ELF-1 (cell line): ENCODE data around the gene TMEM87B.
"Not testable (repeated sequence)": the region's sequence is repeated elsewhere in the genome, so short reads cannot be mapped to it uniquely, and the experiment has no call there.

ENCODE experiments used
- DNase-seq: peaks from one replicate; pipeline ENCODE4 v3.0.0-alpha.2; 2016; ENCODE audit warnings: low read depth, low spot score

The TMEM87B gene

GRCh38 chr2:112073875-112074274 lies 18.8 kb downstream of the TMEM87B start:
- DNase-seq = no peak

- DNase-seq = no peak
Measured at GRCh38 chr2:112074506-112074905, 19.4 kb downstream of the TMEM87B start.

- no peak for DNase-seq
Measured at GRCh38 chr2:112075490-112076260, 20.6 kb downstream of the TMEM87B start.

GRCh38 chr2:112077814-112078213 lies 22.7 kb downstream of the TMEM87B start:
- peak; percentile 20 for DNase-seq

- no peak for DNase-seq
Measured at GRCh38 chr2:112081262-112081661, 26.2 kb downstream of the TMEM87B start.

- DNase-seq = no peak
Measured at GRCh38 chr2:112084689-112085374, 29.8 kb downstream of the TMEM87B start.

- no peak for DNase-seq
Measured at GRCh38 chr2:112085375-112085730, 30.3 kb downstream of the TMEM87B start.

GRCh38 chr2:112085916-112086669 lies 31.0 kb downstream of the TMEM87B start:
- DNase-seq = no peak

GRCh38 chr2:112087346-112088020 lies 32.4 kb downstream of the TMEM87B start:
- no peak for DNase-seq

GRCh38 chr2:112089375-112089774 lies 34.3 kb downstream of the TMEM87B start:
- DNase-seq = no peak

- DNase-seq = no peak
Measured at GRCh38 chr2:112092286-112093041, 37.4 kb downstream of the TMEM87B start.

- DNase-seq = no peak
Measured at GRCh38 chr2:112093216-112093615, 38.1 kb downstream of the TMEM87B start.

GRCh38 chr2:112095681-112096080 lies 40.6 kb downstream of the TMEM87B start:
- DNase-seq = no peak

- peak; percentile 18 for DNase-seq
Measured at GRCh38 chr2:112096098-112096497, 41.0 kb downstream of the TMEM87B start.

GRCh38 chr2:112108178-112108832 lies 53.2 kb downstream of the TMEM87B start:
- DNase-seq = no peak

GRCh38 chr2:112109278-112109677 lies 54.2 kb downstream of the TMEM87B start:
- no peak for DNase-seq

- no peak for DNase-seq
Measured at GRCh38 chr2:112110966-112111365, 55.9 kb downstream of the TMEM87B start.

GRCh38 chr2:112113354-112113753 lies 58.3 kb downstream of the TMEM87B start:
- not testable (repeated sequence) for DNase-seq

GRCh38 chr2:112118148-112118547 lies 63.1 kb downstream of the TMEM87B start:
- no peak for DNase-seq

GRCh38 chr2:112121682-112122254 lies 66.7 kb downstream of the TMEM87B start:
- no peak for DNase-seq
